Measurements from ENCODE around the gene CLDN10. TPM values are rescaled to one million over a fixed set of nuclear protein-coding genes. Genes with fewer than 3 reads are reported as not detected.

The CLDN10 gene
- total RNA-seq, 2 donors from 2014 or later, result 0.27 to 0.64 TPM

DNA sequence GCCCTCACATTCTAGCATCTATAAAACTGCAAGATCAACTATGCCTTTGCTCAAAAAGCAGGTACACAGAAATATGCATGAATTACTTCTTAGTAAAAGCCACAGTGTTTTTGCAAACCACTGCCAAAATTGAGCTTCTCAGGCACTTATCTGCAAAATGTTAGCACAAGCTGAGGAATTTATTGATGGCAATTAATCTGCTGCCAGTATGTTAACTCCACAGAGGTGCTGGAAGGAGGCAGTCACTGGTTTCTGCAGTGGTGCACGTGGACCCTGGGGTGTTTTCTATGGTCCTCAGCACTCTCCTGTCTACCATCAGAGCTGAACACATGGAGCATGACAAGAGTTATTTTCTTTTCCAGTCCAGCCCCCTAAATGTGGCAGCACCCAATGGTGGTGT, 44.2 kb downstream of the CLDN10 start:
- no peaks in the 10 kb centered on the region for H3K36me3 ChIP-seq
- H3K4me1 ChIP-seq, result no peaks in the 10 kb centered on the region
- intact Hi-C loops (cut with DNase I), result no loop called here
- H3K4me3 ChIP-seq, result no peak overlapping the region
- no peak overlapping the region for H3K9ac ChIP-seq (ENCODE audit: low read depth in 2 of 2, low read length in 2 of 2)
- H3K27me3 ChIP-seq, result no peaks in the 10 kb centered on the region
- no peaks in the 10 kb centered on the region for H3K9me3 ChIP-seq
- H3K27ac ChIP-seq, result no peak overlapping the region
- TF ChIP-seq CTCF (IDR thresholded peaks at IDR 0.05), result no peak
- DNase-seq, result no peak

- intact Hi-C loops (cut with DNase I), result no loop called here
- Histone ChIP-seq H3K9me3 (no peaks in the 10 kb centered on the region), H3K4me3 (no peak overlapping the region), H3K9ac (ENCODE audit: low read depth in 2 of 2, low read length in 2 of 2) (no peak overlapping the region), H3K36me3 (no peaks in the 10 kb centered on the region), H3K4me1 (no peaks in the 10 kb centered on the region), H3K27ac (no peak overlapping the region), H3K27me3 (no peaks in the 10 kb centered on the region)
- no peak for TF ChIP-seq CTCF (IDR thresholded peaks at IDR 0.05)
- DNase-seq, result no peak
Measured at GRCh38 chr13:95601216-95601615, 48.7 kb downstream of the CLDN10 start.

DNA sequence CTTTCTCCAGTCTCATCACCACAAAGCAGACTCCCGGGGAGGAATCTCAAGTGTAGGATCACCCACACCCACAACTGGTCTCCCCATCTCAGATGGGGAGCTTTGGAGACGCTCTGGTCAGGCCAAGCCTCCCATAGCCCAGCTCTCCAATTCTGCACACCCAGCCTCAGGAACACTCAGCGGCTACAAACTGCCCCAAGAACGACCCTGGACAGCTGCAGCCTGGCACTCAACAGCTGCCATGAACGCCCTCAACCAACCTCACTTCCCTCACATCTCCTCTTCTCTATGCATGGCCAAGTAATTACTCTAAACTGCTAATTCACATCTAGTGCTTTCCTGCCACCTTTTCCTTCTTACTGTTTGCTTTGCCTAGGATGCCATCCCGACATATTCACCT, 49.4 kb downstream of the CLDN10 start:
- intact Hi-C loops (cut with DNase I), result no loop called here
- H3K4me3 ChIP-seq, result no peak overlapping the region
- DNase-seq, result no peak
- H3K36me3 ChIP-seq, result no peaks in the 10 kb centered on the region
- TF ChIP-seq CTCF (IDR thresholded peaks at IDR 0.05), result no peak
- H3K9ac ChIP-seq (ENCODE audit: low read depth in 2 of 2, low read length in 2 of 2), result no peak overlapping the region
- H3K27me3 ChIP-seq, result no peaks in the 10 kb centered on the region
- H3K4me1 ChIP-seq, result no peaks in the 10 kb centered on the region
- H3K27ac ChIP-seq, result no peak overlapping the region
- no peaks in the 10 kb centered on the region for H3K9me3 ChIP-seq

GRCh38 chr13:95603887-95604555, 51.5 kb downstream of the CLDN10 start:
- peak; percentile 66 for DNase-seq
- Histone ChIP-seq H3K4me1 (no peaks in the 10 kb centered on the region), H3K27me3 (no peaks in the 10 kb centered on the region), H3K27ac (no peak overlapping the region), H3K9ac (ENCODE audit: low read depth in 2 of 2, low read length in 2 of 2) (no peak overlapping the region), H3K36me3 (no peaks in the 10 kb centered on the region), H3K4me3 (no peak overlapping the region), H3K9me3 (no peaks in the 10 kb centered on the region)
- TF ChIP-seq CTCF (IDR thresholded peaks at IDR 0.05), result no peak
- intact Hi-C loops (cut with DNase I), result no loop called here

DNA sequence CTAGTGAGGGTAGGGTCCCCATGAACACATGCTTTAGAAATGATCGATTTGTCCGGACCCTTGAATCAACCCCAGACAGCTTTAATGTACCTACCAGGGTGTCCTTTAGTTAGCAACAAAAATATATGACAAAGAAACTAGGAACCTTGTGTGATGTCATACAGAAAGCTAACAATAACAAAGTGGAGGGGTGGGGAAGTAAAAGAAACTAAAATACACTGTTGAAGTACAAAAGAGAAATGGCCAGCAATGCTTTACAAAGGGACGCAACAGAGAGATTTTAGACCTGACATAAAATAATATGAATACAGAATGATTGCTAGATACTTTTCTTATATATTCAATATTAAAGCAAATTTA, 52.0 kb downstream of the CLDN10 start:
- DNase-seq, result no peak
- H3K27ac ChIP-seq, result no peak overlapping the region
- no peak overlapping the region for H3K4me3 ChIP-seq
- H3K36me3 ChIP-seq, result no peaks in the 10 kb centered on the region
- TF ChIP-seq CTCF (IDR thresholded peaks at IDR 0.05), result no peak
- H3K4me1 ChIP-seq, result no peaks in the 10 kb centered on the region
- H3K27me3 ChIP-seq, result no peaks in the 10 kb centered on the region
- intact Hi-C loops (cut with DNase I), result no loop called here
- H3K9ac ChIP-seq (ENCODE audit: low read depth in 2 of 2, low read length in 2 of 2), result no peak overlapping the region
- H3K9me3 ChIP-seq, result no peaks in the 10 kb centered on the region
